ENCODE results near the gene CAMK4. TPM values are rescaled to one million over a fixed set of nuclear protein-coding genes. Genes with fewer than 3 reads are reported as not detected.

The CAMK4 gene
- total and polyA plus RNA-seq, 2 of the 8 experiments (the other 6 are each of a cell fraction or from before 2014, with no cell fraction given), result 1.8 to 8.3 TPM

DNA sequence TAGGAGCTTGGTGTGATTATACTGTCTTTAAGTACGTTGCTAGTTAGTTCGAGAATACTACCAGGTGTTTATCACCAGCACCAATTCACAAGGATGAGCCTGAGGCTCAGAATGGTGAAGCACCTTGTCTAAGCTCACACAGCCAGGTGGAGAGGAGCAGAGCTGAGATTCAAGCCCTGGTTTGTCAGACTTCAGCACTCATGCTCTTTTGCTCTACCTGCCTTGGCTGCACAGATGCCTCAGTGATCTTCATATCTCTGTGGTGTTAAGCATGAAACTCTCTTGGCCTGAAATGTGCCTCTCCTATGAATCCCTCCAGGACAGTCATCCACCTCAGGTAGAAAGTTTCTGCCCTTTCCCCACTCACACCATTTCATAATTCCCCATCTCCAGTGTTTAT lies 12.2 kb downstream of the CAMK4 start:
- Histone ChIP-seq H2BK20ac (ENCODE audit: low read length) (no peak overlapping the region), H2BK15ac (ENCODE audit: low read length) (no peak overlapping the region), H3K79me2 (ENCODE audit: control insufficient read depth in 1 of 2, insufficient read depth in 2 of 2, low read length in 2 of 2) (no peaks in the 10 kb centered on the region), H3K14ac (ENCODE audit: insufficient read length) (no peak overlapping the region), H3K4me1 (replicated peaks in 1 of 4; ENCODE audit: control insufficient read depth in 3 of 4, insufficient read depth in 4 of 4, low read length in 3 of 4) (no peaks in the 10 kb centered on the region), H3K36me3 (ENCODE audit: control insufficient read depth in 2 of 4, insufficient read depth in 4 of 4, low read length in 3 of 4) (no peaks in the 10 kb centered on the region), H3K56ac (replicated peaks; ENCODE audit: insufficient read length, low read depth, low read length) (no peak overlapping the region), H2BK5ac (ENCODE audit: low read depth, low read length) (no peak overlapping the region), H4K20me1 (replicated peaks in 1 of 2; ENCODE audit: control insufficient read depth in 1 of 2, insufficient read depth in 2 of 2, low read length in 2 of 2) (no peaks in the 10 kb centered on the region), H4K91ac (replicated peaks; ENCODE audit: insufficient read length, low read length) (no peak overlapping the region), H3K4me2 (ENCODE audit: insufficient read depth in 1 of 2, low read depth in 2 of 2, low read length in 2 of 2) (no peak overlapping the region), H3K27ac (ENCODE audit: low read depth, low read length) (no peak overlapping the region), H2BK12ac (ENCODE audit: low read depth, low read length) (no peak overlapping the region), H2AK5ac (ENCODE audit: low read depth, low read length) (no peak overlapping the region), H4K5ac (ENCODE audit: insufficient read length, low read depth, low read length) (no peak overlapping the region), H3K4me3 (ENCODE audit: extremely low read depth in 1 of 4, insufficient read depth in 2 of 4, low read depth in 3 of 4, low read length in 4 of 4) (no peak overlapping the region), H3K9ac (replicated peaks in 1 of 4; ENCODE audit: extremely low read depth in 1 of 4, low read depth in 3 of 4, low read length in 3 of 4) (no peak overlapping the region), H2AFZ (ENCODE audit: low read length) (no peak overlapping the region), H3K79me1 (ENCODE audit: low read depth, low read length) (no peaks in the 10 kb centered on the region), H3K18ac (ENCODE audit: extremely low read depth, low read length) (no peak overlapping the region), H3K27me3 (replicated peaks in 1 of 4; ENCODE audit: control insufficient read depth in 3 of 4, extremely low read depth in 1 of 4, insufficient read depth in 3 of 4, low read length in 3 of 4) (no peaks in the 10 kb centered on the region), H3K23ac (ENCODE audit: insufficient read length) (no peak overlapping the region), H3K4ac (replicated peaks; ENCODE audit: insufficient read length, low read depth, low read length) (no peak overlapping the region), H4K8ac (ENCODE audit: extremely low read depth, insufficient read depth, low read length) (no peak overlapping the region), H3K23me2 (ENCODE audit: low read depth, low read length) (no peaks in the 10 kb centered on the region), H2BK120ac (replicated peaks; ENCODE audit: low read depth, low read length) (no peak overlapping the region), H3K9me3 (ENCODE audit: insufficient read depth in 2 of 2, low read depth in 1 of 2, low read length in 1 of 2) (no peaks in the 10 kb centered on the region)
- FAIRE-seq (no peak), DNase-seq (ENCODE audit: low read depth in 1 of 2, low spot score in 2 of 2) (no peak)
- TF ChIP-seq, protein P1, sequence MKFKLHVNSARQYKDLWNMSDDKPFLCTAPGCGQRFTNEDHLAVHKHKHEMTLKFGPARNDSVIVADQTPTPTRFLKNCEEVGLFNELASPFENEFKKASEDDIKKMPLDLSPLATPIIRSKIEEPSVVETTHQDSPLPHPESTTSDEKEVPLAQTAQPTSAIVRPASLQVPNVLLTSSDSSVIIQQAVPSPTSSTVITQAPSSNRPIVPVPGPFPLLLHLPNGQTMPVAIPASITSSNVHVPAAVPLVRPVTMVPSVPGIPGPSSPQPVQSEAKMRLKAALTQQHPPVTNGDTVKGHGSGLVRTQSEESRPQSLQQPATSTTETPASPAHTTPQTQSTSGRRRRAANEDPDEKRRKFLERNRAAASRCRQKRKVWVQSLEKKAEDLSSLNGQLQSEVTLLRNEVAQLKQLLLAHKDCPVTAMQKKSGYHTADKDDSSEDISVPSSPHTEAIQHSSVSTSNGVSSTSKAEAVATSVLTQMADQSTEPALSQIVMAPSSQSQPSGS (IDR thresholded peaks at IDR 0.05; ENCODE audit: low read length), result no peak
- POLR2A ChIA-PET (ENCODE audit: partially characterized antibody), result interaction anchor here (1.4 kb wide), 1 partner anchor 10 kb away, joined by 5 read pairs; no protein-coding TSS in a partner anchor
- CTCF ChIA-PET (ENCODE audit: partially characterized antibody), result interaction anchor here (0.6 to 1.9 kb wide), 7 partner anchors 9 to 1613 kb away, joined by 3 to 8 read pairs (median 4); no protein-coding TSS in a partner anchor
- WGBS, 2 experiments (ENCODE audit: extremely low coverage in 1 of 2, insufficient coverage in 1 of 2, insufficient read length in 1 of 2, insufficient replicate concordance in 2 of 2, low coverage in 1 of 2, low lambda C conversion rate in 2 of 2, missing lambda C conversion rate in 1 of 2), result 92% methylated on average over 2 of the region's 2 CpGs; no CpG with 5 or more reads in 1 of the 2 experiments

Data from H1 (cell line).